DOHH2 (cell line): Measurements from ENCODE around the gene BTLA.

ENCODE experiments used
- H3F3A ChIP-seq: fragments of 200-600 bp; sonication (generic), shearing (Covaris generic); 2 replicates; pipeline ENCODE4 v1.6.0; 2016; ENCODE audit warnings: antibody characterized with exemption, mild to moderate bottlenecking; ENCODE audit not compliant: control insufficient read depth, insufficient read depth
- H3K27ac ChIP-seq: fragments of 200-600 bp; sonication (generic); 2 replicates; pipeline ENCODE4 v1.5.1; 2014; ENCODE audit warnings: low read depth, mild to moderate bottlenecking, low read length, moderate library complexity
- H3K27me3 ChIP-seq: fragments of 200-600 bp; sonication (generic); 2 replicates; pipeline ENCODE4 v1.6.1; 2014; ENCODE audit warnings: mild to moderate bottlenecking, low read length, mixed read lengths; ENCODE audit not compliant: control insufficient read depth
- H3K36me3 ChIP-seq: fragments of 200-600 bp; sonication (generic); 2 replicates; pipeline ENCODE4 v1.6.1; 2014; ENCODE audit warnings: mild to moderate bottlenecking, low read length, moderate library complexity, mixed read lengths; ENCODE audit not compliant: control insufficient read depth
- H3K4me1 ChIP-seq: fragments of 200-600 bp; sonication (generic); 2 replicates; pipeline ENCODE4 v1.6.1; 2014; ENCODE audit warnings: mild to moderate bottlenecking, low read length, mixed read lengths; ENCODE audit not compliant: control insufficient read depth
- H3K4me2 ChIP-seq: fragments of 200-600 bp; sonication (generic); 2 replicates; pipeline ENCODE4 v1.6.0; 2014; ENCODE audit warnings: mild to moderate bottlenecking, low read length, moderate library complexity
- H3K4me3 ChIP-seq: fragments of 200-600 bp; sonication (generic); 2 replicates; pipeline ENCODE4 v1.5.1; 2014; ENCODE audit warnings: mild to moderate bottlenecking, low read length, mixed read lengths
- H3K79me2 ChIP-seq: fragments of 200-600 bp; sonication (generic); 2 replicates; pipeline ENCODE4 v1.6.1; 2014; ENCODE audit warnings: mild to moderate bottlenecking, low read length, mixed read lengths; ENCODE audit not compliant: control insufficient read depth
- H3K9me2 ChIP-seq: fragments of 200-600 bp; sonication (generic); replicated peaks from 2 replicates; pipeline ENCODE4 v1.6.1; 2014; ENCODE audit warnings: mild to moderate bottlenecking, low read length, mixed read lengths; ENCODE audit not compliant: control insufficient read depth
- H3K9me3 ChIP-seq: fragments of 200-600 bp; sonication (generic); 2 replicates; pipeline ENCODE4 v1.6.1; 2014; ENCODE audit warnings: antibody characterized with exemption, low read length, mixed read lengths; ENCODE audit not compliant: control insufficient read depth, insufficient read depth
- H4K20me1 ChIP-seq: fragments of 200-600 bp; sonication (generic); 2 replicates; pipeline ENCODE4 v1.6.0; 2014; ENCODE audit warnings: low read depth, mild to moderate bottlenecking, antibody characterized with exemption, low read length, moderate library complexity; ENCODE audit not compliant: control insufficient read depth, insufficient read depth
- EZH2phosphoT487 ChIP-seq: fragments of 200-600 bp; sonication (generic); IDR thresholded peaks from 2 replicates; pipeline ENCODE4 v1.6.1; 2017; ENCODE audit warnings: borderline replicate concordance, mild to moderate bottlenecking, antibody characterized with exemption, low read length, moderate library complexity, mixed read lengths
- TF ChIP-seq, protein P1 (sequence below): fragments of 200-600 bp; sonication (generic); IDR thresholded peaks from one replicate; pipeline ENCODE4 v1.5.1; 2014; ENCODE audit warnings: antibody characterized with exemption, mild to moderate bottlenecking, low read depth, low read length; ENCODE audit not compliant: poor library complexity, severe bottlenecking

Gene BTLA

DNA sequence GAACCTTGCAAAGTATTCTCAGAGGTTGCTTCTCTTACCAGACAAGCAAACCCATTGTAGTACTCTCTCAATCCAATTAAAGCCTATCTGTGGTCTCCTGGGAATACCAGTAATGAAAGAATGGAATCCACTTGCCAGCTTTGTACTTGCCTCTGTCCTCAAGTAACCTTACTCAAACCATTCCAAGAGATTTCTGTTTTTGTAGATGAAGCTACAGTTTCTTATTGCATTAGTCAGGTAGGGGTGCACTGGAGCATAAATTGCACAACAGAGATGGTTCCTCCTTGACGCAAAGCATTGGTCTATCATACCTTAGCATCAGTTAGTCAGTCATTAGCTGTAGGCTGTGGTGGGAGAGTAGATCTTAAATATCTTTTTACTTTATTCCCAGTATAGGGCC is 52.9 kb downstream of the BTLA start:
- Histone ChIP-seq H4K20me1 (no peaks in the 10 kb centered on the region), H3K36me3 (no peaks in the 10 kb centered on the region), H3K9me2 (no peaks in the 10 kb centered on the region), H3F3A (no peaks in the 10 kb centered on the region; the same call in 1 of the 2 replicates), H3K27me3 (no peaks in the 10 kb centered on the region), H3K79me2 (no peaks in the 10 kb centered on the region), H3K4me2 (no peak overlapping the region), H3K9me3 (no peaks in the 10 kb centered on the region), H3K4me3 (no peak overlapping the region), H3K27ac (no peak overlapping the region), H3K4me1 (0 out of 2 replicates have a peak, but pooled peaks cover 3% of the 10 kb centered on the region)
- TF ChIP-seq EZH2phosphoT487: no peak
- TF ChIP-seq, protein P1, sequence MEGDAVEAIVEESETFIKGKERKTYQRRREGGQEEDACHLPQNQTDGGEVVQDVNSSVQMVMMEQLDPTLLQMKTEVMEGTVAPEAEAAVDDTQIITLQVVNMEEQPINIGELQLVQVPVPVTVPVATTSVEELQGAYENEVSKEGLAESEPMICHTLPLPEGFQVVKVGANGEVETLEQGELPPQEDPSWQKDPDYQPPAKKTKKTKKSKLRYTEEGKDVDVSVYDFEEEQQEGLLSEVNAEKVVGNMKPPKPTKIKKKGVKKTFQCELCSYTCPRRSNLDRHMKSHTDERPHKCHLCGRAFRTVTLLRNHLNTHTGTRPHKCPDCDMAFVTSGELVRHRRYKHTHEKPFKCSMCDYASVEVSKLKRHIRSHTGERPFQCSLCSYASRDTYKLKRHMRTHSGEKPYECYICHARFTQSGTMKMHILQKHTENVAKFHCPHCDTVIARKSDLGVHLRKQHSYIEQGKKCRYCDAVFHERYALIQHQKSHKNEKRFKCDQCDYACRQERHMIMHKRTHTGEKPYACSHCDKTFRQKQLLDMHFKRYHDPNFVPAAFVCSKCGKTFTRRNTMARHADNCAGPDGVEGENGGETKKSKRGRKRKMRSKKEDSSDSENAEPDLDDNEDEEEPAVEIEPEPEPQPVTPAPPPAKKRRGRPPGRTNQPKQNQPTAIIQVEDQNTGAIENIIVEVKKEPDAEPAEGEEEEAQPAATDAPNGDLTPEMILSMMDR: no peak

DNA sequence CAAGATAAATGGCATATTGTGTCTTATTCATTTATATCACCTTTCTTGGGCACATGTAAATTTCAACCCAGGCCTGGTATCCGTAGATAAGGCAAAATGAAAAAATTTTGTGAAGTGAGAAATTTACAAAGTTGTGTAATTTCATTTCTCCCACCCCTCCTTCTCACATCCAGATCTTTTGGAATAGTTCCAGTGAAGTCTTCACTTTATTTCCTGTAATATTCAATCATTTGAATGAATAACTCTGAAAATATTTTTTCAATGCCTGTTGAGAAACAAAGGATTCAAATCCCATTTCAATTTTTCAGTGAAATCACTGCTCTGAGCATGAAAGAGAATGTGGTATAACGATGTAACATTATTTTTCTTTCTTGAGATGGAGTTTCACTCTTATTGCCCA is 53.4 kb downstream of the BTLA start:
- Histone ChIP-seq H3K9me3 (no peaks in the 10 kb centered on the region), H3K4me3 (no peak overlapping the region), H3K27me3 (no peaks in the 10 kb centered on the region), H3K9me2 (no peaks in the 10 kb centered on the region), H3K4me1 (0 out of 2 replicates have a peak, but pooled peaks cover 3% of the 10 kb centered on the region), H3F3A (no peaks in the 10 kb centered on the region; the same call in 1 of the 2 replicates), H3K79me2 (no peaks in the 10 kb centered on the region), H3K4me2 (no peak overlapping the region), H4K20me1 (no peaks in the 10 kb centered on the region), H3K27ac (no peak overlapping the region), H3K36me3 (no peaks in the 10 kb centered on the region)
- TF ChIP-seq, protein P1: no peak
- no peak for TF ChIP-seq EZH2phosphoT487

DNA sequence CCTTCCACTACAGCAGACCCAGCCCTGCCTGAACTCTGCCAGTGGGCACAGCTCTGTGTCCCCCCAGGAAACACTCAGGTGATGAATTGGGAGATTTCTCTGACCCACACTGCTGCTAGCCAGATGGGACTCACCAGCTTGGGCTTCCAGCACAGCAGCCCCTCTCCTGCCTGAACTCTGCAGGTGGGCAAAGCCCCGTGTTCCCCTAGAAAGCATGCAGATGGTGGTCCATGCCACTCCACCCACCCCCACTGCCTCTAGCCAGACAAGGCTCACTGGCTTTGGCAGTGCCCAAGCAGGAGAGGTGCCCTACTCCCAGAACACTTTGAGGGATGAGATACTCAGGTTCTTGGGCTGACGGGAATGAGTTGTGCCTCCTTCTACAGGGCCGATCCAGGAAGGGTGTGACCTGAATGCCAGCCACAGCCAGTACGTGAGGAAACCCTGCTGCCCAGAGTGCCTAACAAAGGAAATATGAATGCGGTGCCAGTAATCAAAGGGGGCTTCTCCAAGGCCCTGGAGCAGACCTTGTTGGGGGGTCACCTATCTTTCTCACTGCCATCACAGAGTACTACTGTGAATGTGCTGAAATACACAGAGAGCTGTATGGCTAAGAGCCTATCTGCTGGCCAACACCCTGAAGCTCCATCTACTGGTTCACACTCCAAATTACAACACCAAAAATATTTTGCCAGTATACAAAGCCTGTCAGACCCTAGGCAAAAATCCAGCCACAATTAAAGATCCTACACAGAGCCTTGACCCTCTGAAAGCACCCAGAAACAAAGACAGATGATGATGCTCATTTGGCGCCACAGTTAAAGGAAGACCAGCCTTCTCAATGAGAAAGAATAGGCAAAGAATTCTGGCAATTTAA is 61.9 kb downstream of the BTLA start:
- no peaks in the 10 kb centered on the region for H3K36me3 ChIP-seq
- TF ChIP-seq, protein P1: peak; percentile 67
- no peak for TF ChIP-seq EZH2phosphoT487
- H3F3A ChIP-seq: no peaks in the 10 kb centered on the region
- no peaks in the 10 kb centered on the region for H3K79me2 ChIP-seq
- no peaks in the 10 kb centered on the region for H3K27me3 ChIP-seq
- no peaks in the 10 kb centered on the region for H3K9me2 ChIP-seq
- no peak overlapping the region for H3K27ac ChIP-seq
- no peak overlapping the region for H3K4me3 ChIP-seq
- H3K4me2 ChIP-seq: no peak overlapping the region
- H3K9me3 ChIP-seq: no peaks in the 10 kb centered on the region
- no peaks in the 10 kb centered on the region for H4K20me1 ChIP-seq
- H3K4me1 ChIP-seq: peaks cover 8% of the 10 kb centered on the region
